ENCODE results near the gene RETN. TPM values are rescaled to one million over a fixed set of nuclear protein-coding genes. Genes with fewer than 3 reads are reported as not detected.

The RETN gene
- total RNA-seq, 1 experiment from 2014 or later = not detected

DNA sequence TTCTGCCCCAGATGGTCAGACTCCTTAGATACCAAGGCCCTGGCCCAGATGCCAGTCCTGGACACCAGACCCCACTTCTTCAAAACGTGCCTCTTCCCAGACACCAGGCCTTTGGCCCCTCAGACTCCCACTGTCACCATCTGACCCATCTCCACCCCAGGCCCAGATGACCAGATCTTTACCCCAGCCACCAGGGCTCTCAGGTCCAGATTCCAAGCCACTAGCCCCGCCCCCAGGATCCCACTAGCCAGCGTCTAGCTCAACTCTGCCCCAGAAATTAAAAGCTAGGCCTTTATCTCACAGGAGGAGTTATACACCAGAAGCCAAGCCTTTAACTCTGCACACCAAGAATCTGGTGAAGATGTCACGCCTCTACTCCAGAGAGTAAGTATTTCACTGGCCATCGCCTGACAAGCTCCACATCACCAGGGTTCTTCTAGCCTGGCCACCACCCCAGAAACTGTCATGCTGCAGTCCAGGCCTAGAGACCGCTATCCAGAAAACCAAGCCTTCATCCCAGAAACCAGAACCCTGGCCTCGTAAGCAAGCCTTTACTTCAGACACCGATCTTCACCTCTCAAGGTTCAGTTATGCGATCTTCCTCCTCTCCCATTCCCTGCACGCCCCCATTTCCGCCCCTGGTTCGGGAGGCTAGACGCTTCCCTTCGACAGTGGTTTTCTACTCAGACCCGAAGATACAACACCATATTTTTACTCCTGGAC is 40.1 kb upstream of the RETN start:
- no peak for DNase-seq (ENCODE audit: low read depth, low spot score)

DNA sequence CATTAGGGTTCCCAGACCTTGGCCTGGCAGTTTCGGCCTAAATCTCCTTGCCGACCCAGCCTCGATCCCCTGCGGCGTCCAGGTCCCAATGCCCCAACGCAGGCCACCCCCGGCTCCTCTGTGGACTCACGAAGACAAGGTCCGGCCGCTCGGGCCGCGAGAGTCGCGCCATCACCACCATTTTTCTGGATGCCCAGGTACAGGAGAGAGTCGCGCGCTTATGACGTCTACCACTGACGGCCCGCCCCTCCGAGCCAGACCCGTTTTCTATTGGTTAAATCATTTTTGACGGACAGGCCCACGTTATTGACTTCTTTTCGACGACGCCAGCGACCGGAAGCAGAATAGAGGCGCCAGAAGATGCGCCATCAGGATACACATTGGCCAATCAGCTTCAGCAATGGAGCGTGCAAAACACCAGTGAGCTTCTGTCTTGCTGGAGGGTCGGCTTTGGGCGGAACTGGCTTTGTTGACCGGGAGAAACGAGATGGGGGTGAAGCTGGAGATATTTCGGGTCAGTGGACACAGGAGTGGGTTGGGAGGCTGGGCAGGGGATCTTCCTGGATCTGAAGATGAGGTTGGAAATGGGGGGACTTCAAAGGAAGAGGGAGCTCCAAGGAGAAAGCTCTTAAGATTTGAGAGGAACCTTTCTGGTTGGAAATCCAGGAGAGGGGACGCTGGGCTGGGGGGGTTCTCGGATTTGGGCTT is 39.3 kb upstream of the RETN start, which contains the start of the genes PET100 and XAB2:
PET100 (plus strand) TSS at position 447 of the 708 bp plus-strand sequence; CDS start at position 488, 41 bp downstream.
XAB2 (minus strand) TSS at position 199 of the 708 bp plus-strand sequence; CDS start at position 181, 18 bp downstream.
- intact Hi-C loops (cut with micrococcal nuclease; ENCODE audit: unreplicated experiment) (no loop called here), in situ Hi-C loops (cut with HindIII; ENCODE audit: low pct_unique_long_range_greater_than_20kb, low sequenced_read_pairs) (no loop called here)
- no peaks in the 10 kb centered on the region for H3K9me3 ChIP-seq (ENCODE audit: control insufficient read depth, insufficient read depth, low read depth, low read length)
- TF ChIP-seq SIN3A (IDR thresholded peaks at IDR 0.05; ENCODE audit: borderline replicate concordance, insufficient read depth, low read depth, low read length) = 0 out of 2 replicates have a peak, but pooled peaks have one; percentile 37
- no peak for TF ChIP-seq CTCF (IDR thresholded peaks at IDR 0.05)
- TF ChIP-seq, protein P1, sequence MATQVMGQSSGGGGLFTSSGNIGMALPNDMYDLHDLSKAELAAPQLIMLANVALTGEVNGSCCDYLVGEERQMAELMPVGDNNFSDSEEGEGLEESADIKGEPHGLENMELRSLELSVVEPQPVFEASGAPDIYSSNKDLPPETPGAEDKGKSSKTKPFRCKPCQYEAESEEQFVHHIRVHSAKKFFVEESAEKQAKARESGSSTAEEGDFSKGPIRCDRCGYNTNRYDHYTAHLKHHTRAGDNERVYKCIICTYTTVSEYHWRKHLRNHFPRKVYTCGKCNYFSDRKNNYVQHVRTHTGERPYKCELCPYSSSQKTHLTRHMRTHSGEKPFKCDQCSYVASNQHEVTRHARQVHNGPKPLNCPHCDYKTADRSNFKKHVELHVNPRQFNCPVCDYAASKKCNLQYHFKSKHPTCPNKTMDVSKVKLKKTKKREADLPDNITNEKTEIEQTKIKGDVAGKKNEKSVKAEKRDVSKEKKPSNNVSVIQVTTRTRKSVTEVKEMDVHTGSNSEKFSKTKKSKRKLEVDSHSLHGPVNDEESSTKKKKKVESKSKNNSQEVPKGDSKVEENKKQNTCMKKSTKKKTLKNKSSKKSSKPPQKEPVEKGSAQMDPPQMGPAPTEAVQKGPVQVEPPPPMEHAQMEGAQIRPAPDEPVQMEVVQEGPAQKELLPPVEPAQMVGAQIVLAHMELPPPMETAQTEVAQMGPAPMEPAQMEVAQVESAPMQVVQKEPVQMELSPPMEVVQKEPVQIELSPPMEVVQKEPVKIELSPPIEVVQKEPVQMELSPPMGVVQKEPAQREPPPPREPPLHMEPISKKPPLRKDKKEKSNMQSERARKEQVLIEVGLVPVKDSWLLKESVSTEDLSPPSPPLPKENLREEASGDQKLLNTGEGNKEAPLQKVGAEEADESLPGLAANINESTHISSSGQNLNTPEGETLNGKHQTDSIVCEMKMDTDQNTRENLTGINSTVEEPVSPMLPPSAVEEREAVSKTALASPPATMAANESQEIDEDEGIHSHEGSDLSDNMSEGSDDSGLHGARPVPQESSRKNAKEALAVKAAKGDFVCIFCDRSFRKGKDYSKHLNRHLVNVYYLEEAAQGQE (IDR thresholded peaks at IDR 0.05; ENCODE audit: insufficient read depth in 1 of 2, low read depth in 2 of 2, low read length in 1 of 2) = no peak
- peak; percentile 63; the same call in 1 of the 2 replicates for TF ChIP-seq TCF7L2 (IDR thresholded peaks at IDR 0.05; ENCODE audit: low read depth, low read length)
- no peaks in the 10 kb centered on the region for H3K27me3 ChIP-seq (ENCODE audit: control insufficient read depth, insufficient read depth, low read length)
- DNase-seq (ENCODE audit: low read depth, low spot score) (peak; percentile 92), ATAC-seq (peak; percentile 98)
- H3K4me1 ChIP-seq (ENCODE audit: control insufficient read depth, insufficient read depth, low read length) = peaks cover 9% of the 10 kb centered on the region; the same call in 1 of the 2 replicates
- ChIA-PET CTCF (interaction anchor here (0.6 to 1.1 kb wide), 3 partner anchors 61 to 276 kb away, joined by 3 to 10 read pairs (median 4); no protein-coding TSS in a partner anchor), POLR2A (interaction anchor here (0.6 to 0.7 kb wide), 4 partner anchors 49 to 369 kb away, joined by 3 to 7 read pairs (median 4); no protein-coding TSS in a partner anchor)
- no TSS peak for BruUV-seq (replicated peaks)
- H3K4me3 ChIP-seq (ENCODE audit: low read depth in 2 of 2, low read length in 2 of 2) = peak within 1 kb of the TSS; percentile 100
- H3K27ac ChIP-seq (ENCODE audit: low read length) = peak within 1 kb of the TSS; percentile 92
- H3K36me3 ChIP-seq (ENCODE audit: control insufficient read depth, insufficient read depth, low read length) = peaks cover 11% of the 10 kb centered on the region; the same call in 1 of the 2 replicates

More for the DNA sequence above, 40.1 kb upstream of the RETN start:
- no peak for ATAC-seq
- TF ChIP-seq SIN3A (IDR thresholded peaks at IDR 0.05; ENCODE audit: borderline replicate concordance, insufficient read depth, low read depth, low read length) (no peak), TCF7L2 (IDR thresholded peaks at IDR 0.05; ENCODE audit: low read depth, low read length) (no peak), CTCF (IDR thresholded peaks at IDR 0.05) (no peak), POLR2AphosphoS5 (IDR thresholded peaks at IDR 0.05; ENCODE audit: low read depth, low read length) (no peak)
- TF ChIP-seq, protein P1 (IDR thresholded peaks at IDR 0.05; ENCODE audit: insufficient read depth in 1 of 2, low read depth in 2 of 2, low read length in 1 of 2) = no peak
- H3K9me3 ChIP-seq (ENCODE audit: control insufficient read depth, insufficient read depth, low read depth, low read length) = no peaks in the 10 kb centered on the region
- POLR2A ChIA-PET = interaction anchor here (0.5 kb wide), 2 partner anchors 221 to 559 kb away, joined by 3 to 9 read pairs; partner anchors contain the start of gene ZNF557
- peaks cover 9% of the 10 kb centered on the region; the same call in 1 of the 2 replicates for H3K4me1 ChIP-seq (ENCODE audit: control insufficient read depth, insufficient read depth, low read length)
- H3K36me3 ChIP-seq (ENCODE audit: control insufficient read depth, insufficient read depth, low read length) = peaks cover 11% of the 10 kb centered on the region; the same call in 1 of the 2 replicates
- no peaks in the 10 kb centered on the region for H3K27me3 ChIP-seq (ENCODE audit: control insufficient read depth, insufficient read depth, low read length)
- CTCF ChIA-PET = interaction anchor here (0.6 to 0.8 kb wide), 2 partner anchors 70 to 275 kb away, joined by 3 to 10 read pairs; no protein-coding TSS in a partner anchor
- H3K27ac ChIP-seq (ENCODE audit: low read length) = peak overlapping the region; percentile 92
- in situ Hi-C loops (cut with HindIII; ENCODE audit: low pct_unique_long_range_greater_than_20kb, low sequenced_read_pairs) (no loop called here), intact Hi-C loops (cut with micrococcal nuclease; ENCODE audit: unreplicated experiment) (no loop called here)
- H3K4me3 ChIP-seq (ENCODE audit: low read depth in 2 of 2, low read length in 2 of 2) = peak overlapping the region; percentile 100
- TSS peak; percentile 96 for BruUV-seq (replicated peaks)
